ENCODE results near the gene SAMD4A.

SAMD4A gene

GRCh38 chr14:54687750-54688119, 120.8 kb downstream of the SAMD4A start:
- H3K27me3 ChIP-seq (ENCODE audit: insufficient read depth, poor library complexity, severe bottlenecking) = peaks cover 2% of the 10 kb centered on the region
- no peak for TF ChIP-seq POLR2AphosphoS5 (IDR thresholded peaks at IDR 0.05; ENCODE audit: low read depth)
- TF ChIP-seq CTCF (IDR thresholded peaks at IDR 0.05; ENCODE audit: insufficient read depth, low read length) = no peak
- TF ChIP-seq GABPA (IDR thresholded peaks at IDR 0.05; ENCODE audit: low read depth) = no peak
- no peak for TF ChIP-seq SPI1 (IDR thresholded peaks at IDR 0.05; ENCODE audit: borderline replicate concordance, low read depth)
- TF ChIP-seq REST (IDR thresholded peaks at IDR 0.05; ENCODE audit: insufficient replicate concordance, low read depth) = no peak
- no peak for DNase-seq (ENCODE audit: low read depth in 1 of 2, low spot score in 1 of 2)
- H3K4me3 ChIP-seq (replicated peaks; ENCODE audit: insufficient read depth, low read length) = no peak overlapping the region
- no peak overlapping the region for H3K27ac ChIP-seq (replicated peaks)

GRCh38 chr14:54688229-54688628, 121.3 kb downstream of the SAMD4A start:
- Histone ChIP-seq H3K27me3 (ENCODE audit: insufficient read depth, poor library complexity, severe bottlenecking) (peaks cover 2% of the 10 kb centered on the region), H3K4me3 (replicated peaks; ENCODE audit: insufficient read depth, low read length) (no peak overlapping the region), H3K27ac (replicated peaks) (no peak overlapping the region)
- TF ChIP-seq CTCF (IDR thresholded peaks at IDR 0.05; ENCODE audit: insufficient read depth, low read length) = no peak
- TF ChIP-seq GABPA (IDR thresholded peaks at IDR 0.05; ENCODE audit: low read depth) = no peak
- no peak for TF ChIP-seq POLR2AphosphoS5 (IDR thresholded peaks at IDR 0.05; ENCODE audit: low read depth)
- TF ChIP-seq SPI1 (IDR thresholded peaks at IDR 0.05; ENCODE audit: borderline replicate concordance, low read depth) = no peak
- no peak for TF ChIP-seq REST (IDR thresholded peaks at IDR 0.05; ENCODE audit: insufficient replicate concordance, low read depth)
- no peak for DNase-seq (ENCODE audit: low read depth in 1 of 2, low spot score in 1 of 2)

- TF ChIP-seq GABPA (IDR thresholded peaks at IDR 0.05; ENCODE audit: low read depth) (no peak), CTCF (IDR thresholded peaks at IDR 0.05; ENCODE audit: insufficient read depth, low read length) (no peak), REST (IDR thresholded peaks at IDR 0.05; ENCODE audit: insufficient replicate concordance, low read depth) (no peak), SPI1 (IDR thresholded peaks at IDR 0.05; ENCODE audit: borderline replicate concordance, low read depth) (no peak), POLR2AphosphoS5 (IDR thresholded peaks at IDR 0.05; ENCODE audit: low read depth) (no peak)
Observed at GRCh38 chr14:54689928-54690327, 123.0 kb downstream of the SAMD4A start.

More at GRCh38 chr14:54689928-54690327, 123.0 kb downstream of the SAMD4A start:
- Histone ChIP-seq H3K27me3 (ENCODE audit: insufficient read depth, poor library complexity, severe bottlenecking) (peaks cover 2% of the 10 kb centered on the region), H3K4me3 (replicated peaks; ENCODE audit: insufficient read depth, low read length) (no peak overlapping the region), H3K27ac (replicated peaks) (no peak overlapping the region)
- no peak for DNase-seq (ENCODE audit: low read depth in 1 of 2, low spot score in 1 of 2)

Data from HL-60 (cell line).